GM04503 (cell line): ENCODE data around the gene DDX25.
"Not testable (repeated sequence)": the region's sequence is repeated elsewhere in the genome, so short reads cannot be mapped to it uniquely, and the experiment has no call there.

ENCODE experiments used
- DNase-seq: peaks from one replicate; pipeline ENCODE4 v3.0.0-alpha.2; 2012; ENCODE audit warnings: low read depth

Gene DDX25

GRCh38 chr11:125903711-125904659, at the start of gene DDX25:
TSS of gene DDX25 (plus strand) at chr11:125904508. CDS start at chr11:125904518, 10 bp downstream.
- no peak for DNase-seq

DNA sequence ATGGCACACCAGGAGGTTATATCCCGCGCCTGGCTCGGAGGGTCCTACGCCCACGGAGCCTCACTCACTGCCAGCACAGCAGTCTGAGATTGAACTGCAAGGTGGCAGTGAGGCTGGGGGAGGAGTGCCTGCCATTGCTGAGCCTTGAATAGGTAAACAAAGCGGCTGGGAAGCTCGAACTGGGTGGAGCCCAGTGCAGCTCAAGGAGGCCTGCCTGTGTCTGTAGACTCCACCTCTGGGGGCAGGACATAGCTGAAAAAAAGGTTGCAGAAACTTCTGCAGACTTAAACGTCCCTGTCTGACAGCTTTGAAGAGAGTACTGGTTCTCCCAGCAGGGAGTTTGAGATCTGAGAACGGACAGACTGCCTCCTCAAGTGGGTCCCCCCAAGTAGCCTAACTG, 46.6 kb upstream of the DDX25 start:
- not testable (repeated sequence) for DNase-seq

DNA sequence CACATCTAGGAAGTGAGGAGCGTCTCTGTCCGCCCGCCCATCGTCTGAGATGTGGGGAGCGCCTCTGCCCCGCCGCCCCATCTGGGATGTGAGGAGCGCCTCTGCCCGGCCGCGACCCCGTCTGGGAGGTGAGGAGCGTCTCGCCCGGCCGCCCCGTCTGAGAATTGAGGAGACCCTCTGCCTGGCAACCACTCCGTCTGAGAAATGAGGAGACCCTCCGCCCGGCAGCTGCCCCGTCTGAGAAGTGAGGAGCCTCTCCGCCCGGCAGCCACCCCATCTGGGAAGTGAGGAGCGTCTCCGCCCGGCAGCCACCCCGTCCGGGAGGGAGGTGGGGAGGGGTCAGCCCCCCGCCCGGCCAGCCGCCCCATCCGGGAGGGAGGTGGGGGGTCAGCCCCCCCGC, 41.5 kb upstream of the DDX25 start:
- DNase-seq: not testable (repeated sequence)

- DNase-seq: not testable (repeated sequence)
Measured at GRCh38 chr11:125865354-125865753, 39.0 kb upstream of the DDX25 start.

DNA sequence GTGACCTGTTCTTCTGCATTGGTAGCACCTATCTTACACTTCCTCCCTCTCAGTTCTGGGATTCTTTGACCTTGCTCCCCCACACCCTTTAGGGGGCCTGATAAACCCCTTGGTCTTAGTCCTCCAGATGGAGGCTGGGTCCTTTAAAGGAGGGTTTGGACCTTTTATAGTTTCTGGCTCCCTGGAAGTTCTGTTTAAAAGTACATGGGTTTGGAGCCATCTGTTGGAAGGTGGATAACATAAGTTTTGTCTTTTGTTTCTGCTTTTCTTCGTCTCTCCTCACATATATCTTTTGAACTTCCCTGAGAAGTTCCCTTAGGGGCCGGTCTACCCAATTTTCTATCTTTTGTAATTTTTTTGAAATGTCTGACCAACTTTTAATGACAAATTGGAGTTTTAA, 34.8 kb upstream of the DDX25 start:
- DNase-seq: no peak

- DNase-seq: no peak
Measured at GRCh38 chr11:125871391-125872137, 32.7 kb upstream of the DDX25 start.

DNA sequence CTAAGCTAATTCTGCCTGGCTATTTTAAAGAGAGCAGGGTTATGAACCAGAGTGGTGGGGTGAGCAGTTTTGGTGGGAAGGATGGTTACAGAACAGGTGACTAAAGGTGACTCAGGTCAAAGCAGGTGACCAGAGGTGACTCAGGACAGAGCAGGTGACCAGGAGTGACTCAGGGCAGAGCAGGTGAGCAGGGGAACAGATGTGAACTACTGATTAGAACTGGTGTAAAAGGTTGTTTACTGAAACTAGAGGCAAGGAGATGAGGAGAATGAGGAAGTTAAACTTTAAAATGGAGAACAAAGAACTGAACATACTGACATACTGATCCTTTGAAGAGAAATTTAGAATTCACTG, 32.2 kb upstream of the DDX25 start:
- no peak for DNase-seq

GRCh38 chr11:125873881-125874555, 30.3 kb upstream of the DDX25 start:
- no peak for DNase-seq

DNA sequence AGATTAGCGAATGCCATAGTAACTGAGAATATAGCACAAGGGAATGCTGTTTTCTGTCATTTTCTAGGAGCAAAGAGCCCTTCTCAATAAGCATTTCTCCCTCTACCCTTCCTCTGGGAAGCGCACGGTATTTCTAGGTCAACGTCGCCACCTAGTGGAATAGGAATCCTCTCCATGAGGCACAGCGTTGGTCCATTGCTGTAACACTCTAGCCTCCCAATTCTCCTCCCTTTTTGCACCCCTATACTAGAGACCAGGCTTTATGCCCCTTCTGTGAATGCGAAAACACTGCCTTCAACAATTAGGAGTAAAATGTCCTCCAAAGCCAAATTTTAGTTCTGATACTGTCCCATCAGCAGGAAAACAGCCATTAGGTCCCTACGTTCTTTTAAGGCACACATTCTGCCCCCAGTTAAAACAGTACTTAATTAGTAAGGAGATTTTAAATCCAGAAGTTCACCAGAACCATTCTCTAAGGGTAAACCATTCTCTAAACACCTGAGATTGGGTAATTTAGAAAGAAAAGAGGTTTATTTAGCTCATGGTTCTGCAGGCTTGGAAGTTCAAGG, 29.7 kb upstream of the DDX25 start:
- DNase-seq: peak; percentile 19

DNA sequence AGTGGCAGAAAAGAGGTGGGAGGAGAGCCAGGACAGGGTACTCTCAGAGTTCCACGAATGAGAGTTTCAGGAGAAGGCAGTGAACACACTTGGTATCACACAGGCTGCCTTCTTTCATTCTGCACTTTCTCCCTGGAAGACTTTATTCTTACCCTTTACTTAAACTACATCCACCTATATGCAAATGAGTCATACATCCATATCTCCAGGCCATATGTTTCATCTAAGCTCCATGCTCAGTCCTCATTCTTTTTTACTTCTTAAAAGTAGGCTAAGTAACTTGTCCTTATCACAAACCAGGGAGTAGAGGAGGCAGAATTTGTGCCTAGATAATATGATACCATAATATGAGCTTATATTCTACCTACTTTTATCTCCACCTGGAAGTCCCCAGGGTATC, 23.0 kb upstream of the DDX25 start:
- no peak for DNase-seq

GRCh38 chr11:125883375-125883774, 20.9 kb upstream of the DDX25 start:
- DNase-seq: no peak

DNA sequence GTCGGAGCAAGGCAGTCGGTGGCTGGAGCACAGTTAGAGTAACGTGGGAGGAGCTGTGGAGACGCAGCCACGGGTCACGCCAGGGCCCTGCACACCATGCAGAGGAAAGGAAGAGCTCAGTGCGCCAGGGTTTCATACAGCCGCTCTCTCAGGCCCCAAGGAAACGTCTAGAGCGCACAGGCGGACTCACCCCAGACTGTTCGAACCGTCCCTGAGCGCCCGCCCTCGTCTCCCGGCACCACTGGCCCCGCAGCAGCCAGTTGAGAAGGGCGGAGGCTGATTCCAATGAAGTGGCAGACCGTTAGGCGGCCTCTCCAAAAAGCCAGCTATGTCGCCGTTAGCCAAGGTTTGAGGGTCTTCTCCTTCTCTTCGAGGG, 17.3 kb upstream of the DDX25 start:
- DNase-seq: no peak

GRCh38 chr11:125887373-125888324, 16.7 kb upstream of the DDX25 start, which contains the start of gene HYLS1:
TSS of gene HYLS1 (plus strand) at chr11:125887668. CDS start at chr11:125899369, 11,701 bp downstream.
- peak; percentile 92 for DNase-seq

DNA sequence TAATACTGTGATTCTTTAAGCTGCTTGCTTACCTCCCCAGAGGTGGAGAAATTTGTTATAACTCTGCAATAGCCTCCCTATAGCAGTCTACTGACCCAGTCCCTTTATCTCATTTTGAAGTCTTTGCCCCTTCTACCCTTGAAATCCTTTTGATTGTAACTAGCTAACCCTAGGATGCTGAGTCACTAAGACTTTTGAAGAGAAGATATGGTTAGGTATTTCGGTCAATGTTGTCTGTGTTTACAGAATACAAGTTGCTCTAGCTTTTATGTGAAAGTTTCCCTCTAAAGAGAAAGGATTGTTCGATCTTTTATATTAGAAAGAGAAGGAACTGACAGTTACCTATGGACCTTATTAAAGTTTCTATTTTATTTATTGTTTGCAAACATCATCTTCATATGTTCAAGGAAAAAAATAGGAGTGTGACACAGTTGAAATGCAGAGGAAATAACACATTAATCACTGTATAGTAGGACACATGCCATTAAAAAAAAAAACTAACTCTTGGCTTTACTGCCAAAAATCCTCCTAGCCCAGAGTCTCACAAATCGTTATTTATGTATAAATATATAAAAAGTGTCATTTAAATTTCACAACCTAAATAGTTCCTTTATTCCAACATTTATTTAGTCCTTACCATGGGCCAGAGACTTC, 13.7 kb upstream of the DDX25 start:
- no peak for DNase-seq

- no peak for DNase-seq
Measured at GRCh38 chr11:125892071-125892470, 12.2 kb upstream of the DDX25 start.

DNA sequence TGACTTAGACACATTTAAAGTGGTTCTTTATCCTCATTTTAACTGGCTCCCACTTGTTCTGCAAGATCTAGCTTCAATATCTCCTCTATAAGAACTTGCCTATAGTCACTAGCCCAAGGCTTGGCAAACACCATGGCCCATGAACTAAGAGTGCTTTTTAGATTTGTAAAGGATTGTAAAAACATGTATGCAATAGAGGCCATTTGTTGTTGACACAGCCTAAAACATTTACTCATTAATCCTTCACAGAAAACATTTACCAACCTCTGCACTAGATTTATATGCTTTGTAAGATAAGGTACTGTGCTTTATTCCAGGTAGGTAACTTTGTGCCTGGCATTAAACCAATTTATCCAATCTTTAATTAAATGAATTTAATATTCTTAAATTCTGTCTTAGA, 11.3 kb upstream of the DDX25 start:
- DNase-seq: no peak

DNA sequence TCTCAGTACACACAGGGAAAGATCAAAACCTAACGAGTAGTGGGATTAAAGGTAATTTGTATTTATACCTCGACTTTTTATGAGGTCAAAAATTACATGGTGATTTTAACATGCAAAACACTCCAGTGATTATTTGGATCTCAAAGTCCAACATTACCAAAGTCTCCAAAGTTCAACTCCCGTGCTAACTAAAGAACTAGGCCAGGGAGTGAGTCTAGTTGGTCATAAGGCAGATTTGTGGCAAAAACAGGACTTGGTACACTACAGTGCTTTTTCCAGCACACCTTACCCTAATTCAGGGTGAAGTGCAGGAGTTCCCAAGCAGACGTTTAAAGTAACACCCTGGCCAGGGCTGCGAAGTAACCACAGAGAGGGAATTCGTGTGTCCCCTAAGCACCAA, 2.4 kb upstream of the DDX25 start:
- no peak for DNase-seq

GRCh38 chr11:125902277-125902926, 1.9 kb upstream of the DDX25 start:
- DNase-seq: no peak

- DNase-seq: peak; percentile 29
Measured at GRCh38 chr11:125902927-125903710, 1.2 kb upstream of the DDX25 start, which contains the start of gene PUS3. TSS of gene PUS3 (minus strand) at chr11:125903206. CDS start at chr11:125896284, 6,922 bp downstream.
